B cell (primary cell): Measurements from ENCODE around the gene CHRNA1.

Experiments used
- EZH2 ChIP-seq: IDR thresholded peaks from 2 replicates; pipeline ENCODE4 v1.6.1; 2012; ENCODE audit warnings: borderline replicate concordance, low read depth, mild to moderate bottlenecking, moderate library complexity, low read length; ENCODE audit not compliant: insufficient read depth, poor library complexity, severe bottlenecking
- TF ChIP-seq, protein P1 (sequence below): fragments of 200-600 bp; IDR thresholded peaks from one replicate; pipeline ENCODE4 v1.8.0; 2022; ENCODE audit warnings: antibody characterized with exemption, mild to moderate bottlenecking

DNA sequence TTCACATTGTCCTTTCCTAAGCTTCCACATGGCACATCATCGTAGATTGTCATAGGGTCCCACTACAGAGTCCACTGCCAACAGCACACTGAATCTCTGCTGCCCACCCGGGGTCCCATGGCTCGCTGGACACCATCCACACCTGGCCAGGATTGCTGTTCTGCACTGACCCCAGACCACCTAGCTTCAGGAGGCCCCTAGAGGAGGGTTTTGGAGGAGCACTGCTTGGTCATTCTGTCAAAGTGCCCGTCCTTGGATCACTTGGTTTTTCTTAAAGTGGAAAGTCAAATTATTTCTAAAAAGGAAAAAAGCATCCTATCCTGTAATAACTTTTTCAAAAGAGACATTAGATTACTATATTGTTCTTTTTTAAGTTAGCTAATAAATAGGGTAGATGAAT is 59.0 kb downstream of the CHRNA1 start:
- TF ChIP-seq, protein P1, sequence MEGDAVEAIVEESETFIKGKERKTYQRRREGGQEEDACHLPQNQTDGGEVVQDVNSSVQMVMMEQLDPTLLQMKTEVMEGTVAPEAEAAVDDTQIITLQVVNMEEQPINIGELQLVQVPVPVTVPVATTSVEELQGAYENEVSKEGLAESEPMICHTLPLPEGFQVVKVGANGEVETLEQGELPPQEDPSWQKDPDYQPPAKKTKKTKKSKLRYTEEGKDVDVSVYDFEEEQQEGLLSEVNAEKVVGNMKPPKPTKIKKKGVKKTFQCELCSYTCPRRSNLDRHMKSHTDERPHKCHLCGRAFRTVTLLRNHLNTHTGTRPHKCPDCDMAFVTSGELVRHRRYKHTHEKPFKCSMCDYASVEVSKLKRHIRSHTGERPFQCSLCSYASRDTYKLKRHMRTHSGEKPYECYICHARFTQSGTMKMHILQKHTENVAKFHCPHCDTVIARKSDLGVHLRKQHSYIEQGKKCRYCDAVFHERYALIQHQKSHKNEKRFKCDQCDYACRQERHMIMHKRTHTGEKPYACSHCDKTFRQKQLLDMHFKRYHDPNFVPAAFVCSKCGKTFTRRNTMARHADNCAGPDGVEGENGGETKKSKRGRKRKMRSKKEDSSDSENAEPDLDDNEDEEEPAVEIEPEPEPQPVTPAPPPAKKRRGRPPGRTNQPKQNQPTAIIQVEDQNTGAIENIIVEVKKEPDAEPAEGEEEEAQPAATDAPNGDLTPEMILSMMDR: no peak
- no peak for TF ChIP-seq EZH2
